ENCODE results near the gene RPL35A.

Gene RPL35A

GRCh38 chr3:197997936-197998335 lies 47.9 kb downstream of the RPL35A start:
- Mint-ChIP-seq H3K4me1 (peaks cover 3 to 6% of the 10 kb centered on the region in 2 donors), H3K27me3 (no peaks in the 10 kb centered on the region), H3K27ac (no peak overlapping the region), H3K36me3 (peaks cover 16 to 32% of the 10 kb centered on the region in 2 donors), H3K9me3 (peaks cover 3% of the 10 kb centered on the region in 2 donors), H3K4me3 (no peak overlapping the region)
- DNase-seq = no peak
- no peak for ATAC-seq (replicated peaks)
